Measurements from ENCODE around the gene SLC25A11.

The SLC25A11 gene

GRCh38 chr17:4948166-4948930 is 8.5 kb upstream of the SLC25A11 start, which contains the start of gene PFN1:
Gene PFN1 (minus strand): TSS chr17:4948530. CDS start chr17:4948394, 136 bp downstream.
- DNase-seq (ENCODE audit: extremely low read depth, low read depth) = peak; percentile 67
- TF ChIP-seq, protein P1, sequence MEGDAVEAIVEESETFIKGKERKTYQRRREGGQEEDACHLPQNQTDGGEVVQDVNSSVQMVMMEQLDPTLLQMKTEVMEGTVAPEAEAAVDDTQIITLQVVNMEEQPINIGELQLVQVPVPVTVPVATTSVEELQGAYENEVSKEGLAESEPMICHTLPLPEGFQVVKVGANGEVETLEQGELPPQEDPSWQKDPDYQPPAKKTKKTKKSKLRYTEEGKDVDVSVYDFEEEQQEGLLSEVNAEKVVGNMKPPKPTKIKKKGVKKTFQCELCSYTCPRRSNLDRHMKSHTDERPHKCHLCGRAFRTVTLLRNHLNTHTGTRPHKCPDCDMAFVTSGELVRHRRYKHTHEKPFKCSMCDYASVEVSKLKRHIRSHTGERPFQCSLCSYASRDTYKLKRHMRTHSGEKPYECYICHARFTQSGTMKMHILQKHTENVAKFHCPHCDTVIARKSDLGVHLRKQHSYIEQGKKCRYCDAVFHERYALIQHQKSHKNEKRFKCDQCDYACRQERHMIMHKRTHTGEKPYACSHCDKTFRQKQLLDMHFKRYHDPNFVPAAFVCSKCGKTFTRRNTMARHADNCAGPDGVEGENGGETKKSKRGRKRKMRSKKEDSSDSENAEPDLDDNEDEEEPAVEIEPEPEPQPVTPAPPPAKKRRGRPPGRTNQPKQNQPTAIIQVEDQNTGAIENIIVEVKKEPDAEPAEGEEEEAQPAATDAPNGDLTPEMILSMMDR (IDR thresholded peaks at IDR 0.05; ENCODE audit: low read depth, low read length, missing control alignments) = no peak
- H3K4me3 ChIP-seq (replicated peaks; ENCODE audit: low read depth, low read length) = peak within 1 kb of the TSS; percentile 97

GRCh38 chr17:4947411-4948165 is 7.7 kb upstream of the SLC25A11 start:
- DNase-seq (ENCODE audit: extremely low read depth, low read depth) = no peak
- TF ChIP-seq, protein P1 (IDR thresholded peaks at IDR 0.05; ENCODE audit: low read depth, low read length, missing control alignments) = no peak

DNA sequence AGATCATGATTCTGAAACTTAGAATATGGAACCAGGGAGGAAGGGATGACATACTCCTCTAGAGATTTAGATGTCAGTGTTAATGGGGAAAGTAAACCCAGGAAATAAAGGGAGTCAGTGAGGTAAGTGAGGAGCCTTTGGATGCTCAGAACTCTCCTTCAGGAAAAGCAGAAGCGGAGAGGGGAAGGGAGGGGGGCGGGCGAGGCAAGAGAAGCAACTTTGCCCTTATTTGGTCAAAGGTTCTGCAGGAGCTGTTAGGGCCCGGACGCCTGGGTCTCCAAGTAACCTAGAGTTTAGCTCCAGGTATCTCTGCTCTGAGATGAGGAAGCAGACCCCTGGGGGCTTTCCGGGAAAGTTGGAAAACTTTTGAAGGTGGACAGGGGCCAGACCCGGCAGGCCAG is 7.2 kb upstream of the SLC25A11 start:
- peak overlapping the region; percentile 97 for H3K4me3 ChIP-seq (replicated peaks; ENCODE audit: low read depth, low read length)
- TF ChIP-seq, protein P1 (IDR thresholded peaks at IDR 0.05; ENCODE audit: low read depth, low read length, missing control alignments) = no peak
- DNase-seq (ENCODE audit: extremely low read depth, low read depth) = no peak

More at GRCh38 chr17:4947411-4948165, 7.7 kb upstream of the SLC25A11 start:
- peak overlapping the region; percentile 97 for H3K4me3 ChIP-seq (replicated peaks; ENCODE audit: low read depth, low read length)

GRCh38 chr17:4946312-4946976 is 6.6 kb upstream of the SLC25A11 start:
- no peak for DNase-seq (ENCODE audit: extremely low read depth, low read depth)
- TF ChIP-seq, protein P1 (IDR thresholded peaks at IDR 0.05; ENCODE audit: low read depth, low read length, missing control alignments) = no peak
- peak overlapping the region; percentile 97 for H3K4me3 ChIP-seq (replicated peaks; ENCODE audit: low read depth, low read length)

GRCh38 chr17:4945944-4946280 is 6.1 kb upstream of the SLC25A11 start:
- H3K4me3 ChIP-seq (replicated peaks; ENCODE audit: low read depth, low read length) = peak overlapping the region; percentile 97
- DNase-seq (ENCODE audit: extremely low read depth, low read depth) = no peak
- TF ChIP-seq, protein P1 (IDR thresholded peaks at IDR 0.05; ENCODE audit: low read depth, low read length, missing control alignments) = no peak

GRCh38 chr17:4945176-4945943 is 5.5 kb upstream of the SLC25A11 start:
- H3K4me3 ChIP-seq (replicated peaks; ENCODE audit: low read depth, low read length) = peak overlapping the region; percentile 97
- TF ChIP-seq, protein P1 (IDR thresholded peaks at IDR 0.05; ENCODE audit: low read depth, low read length, missing control alignments) = no peak
- peak; percentile 81 for DNase-seq (ENCODE audit: extremely low read depth, low read depth)

Data from HFF-Myc (cell line).